Stimulated activated CD4-positive, alpha-beta T cell treated with anti-CD3 and anti-CD28 coated beads, Interleukin-4, amount 100 ng/mL, for 48 hours (primary cell): ENCODE measurements around the gene TRAM2.

Source experiments
- DNase-seq, 2 donors: peaks; one replicate each; pipeline ENCODE4 v3.0.0-alpha.2; 2020; ENCODE audit warnings: low read depth in 2 of 2

TRAM2 gene

GRCh38 chr6:52527436-52527835 lies 49.4 kb downstream of the TRAM2 start:
- no peak for DNase-seq

- no peak for DNase-seq
These were observed 50.2 kb downstream of the TRAM2 start for GRCh38 chr6:52526634-52527033.

GRCh38 chr6:52524918-52525317 lies 51.9 kb downstream of the TRAM2 start:
- no peak for DNase-seq

GRCh38 chr6:52523378-52524142 lies 53.3 kb downstream of the TRAM2 start:
- DNase-seq = no peak

- no peak for DNase-seq
These were observed 54.2 kb downstream of the TRAM2 start for GRCh38 chr6:52522655-52523054.

- DNase-seq = no peak
These were observed 54.7 kb downstream of the TRAM2 start for GRCh38 chr6:52522151-52522626.

- DNase-seq = no peak
These were observed 57.2 kb downstream of the TRAM2 start for GRCh38 chr6:52519618-52520017.

GRCh38 chr6:52518279-52518945 lies 58.4 kb downstream of the TRAM2 start:
- no peak for DNase-seq

- DNase-seq = peak; percentile 35 to 50
These were observed 59.2 kb downstream of the TRAM2 start for GRCh38 chr6:52517502-52518278.

- no peak for DNase-seq
These were observed 59.9 kb downstream of the TRAM2 start for GRCh38 chr6:52516943-52517342.

- DNase-seq = no peak
These were observed 60.6 kb downstream of the TRAM2 start for GRCh38 chr6:52516269-52516668.

GRCh38 chr6:52515219-52515960 lies 61.5 kb downstream of the TRAM2 start:
- DNase-seq = no peak

- no peak for DNase-seq
These were observed 62.3 kb downstream of the TRAM2 start for GRCh38 chr6:52514514-52514913.

- no peak for DNase-seq
These were observed 63.0 kb downstream of the TRAM2 start for GRCh38 chr6:52513896-52514295.

- no peak for DNase-seq
These were observed 63.4 kb downstream of the TRAM2 start for GRCh38 chr6:52513464-52513863.

GRCh38 chr6:52512199-52512598 lies 64.7 kb downstream of the TRAM2 start:
- DNase-seq = no peak

GRCh38 chr6:52511572-52512151 lies 65.2 kb downstream of the TRAM2 start:
- DNase-seq = no peak

GRCh38 chr6:52511163-52511562 lies 65.7 kb downstream of the TRAM2 start:
- no peak for DNase-seq

GRCh38 chr6:52510213-52510562 lies 66.7 kb downstream of the TRAM2 start:
- DNase-seq = no peak

GRCh38 chr6:52509281-52510212 lies 67.3 kb downstream of the TRAM2 start:
- DNase-seq = no peak
